GM12874 (cell line): ENCODE data around the gene NAA80.
A peak's percentile ranks its signal among the peaks of the same experiment; 100 is the strongest.

ENCODE experiments used
- CTCF ChIP-seq: IDR thresholded peaks from 2 replicates; pipeline ENCODE4 v1.5.1; 2011; ENCODE audit warnings: low read depth, mild to moderate bottlenecking, control low read depth, low read length, moderate library complexity; ENCODE audit not compliant: insufficient read depth

Gene NAA80

GRCh38 chr3:50326182-50326541, 27.0 kb upstream of the NAA80 start:
- TF ChIP-seq CTCF: no peak

- TF ChIP-seq CTCF: no peak
Observed at GRCh38 chr3:50325497-50326181, 26.4 kb upstream of the NAA80 start.

- TF ChIP-seq CTCF: no peak
Observed at GRCh38 chr3:50325113-50325480, 25.9 kb upstream of the NAA80 start.

GRCh38 chr3:50324351-50325112, 25.3 kb upstream of the NAA80 start:
- peak; percentile 87 for TF ChIP-seq CTCF

GRCh38 chr3:50323614-50324199, 24.5 kb upstream of the NAA80 start:
- TF ChIP-seq CTCF: no peak

- TF ChIP-seq CTCF: no peak
Observed at GRCh38 chr3:50323092-50323600, 23.9 kb upstream of the NAA80 start.

GRCh38 chr3:50322386-50323091, 23.3 kb upstream of the NAA80 start, which contains the start of gene HYAL2:
TSS of gene HYAL2 (minus strand) at chr3:50322745. CDS start at chr3:50320489, 2,256 bp downstream.
- no peak for TF ChIP-seq CTCF
